Measurements from ENCODE around the gene TMSB10.

GRCh38 chr2:84899304-84900204 lies 5.9 kb upstream of the TMSB10 start:
- TF ChIP-seq CTCF (IDR thresholded peaks at IDR 0.05; ENCODE audit: low read length) (no peak), EZH2 (IDR thresholded peaks at IDR 0.05; ENCODE audit: borderline replicate concordance, low read length) (no peak)
